GM21717 (cell line): ENCODE measurements around the gene SPATA20.
A peak's percentile ranks its signal among the peaks of the same experiment; 100 is the strongest.

Source experiments
- ATAC-seq: cut with Tn5 transposase; IDR thresholded peaks from one replicate; pipeline ENCODE4 v1.9.1; 2021; ENCODE audit warnings: mild to moderate bottlenecking, moderate library complexity; ENCODE audit not compliant: unreplicated experiment

Gene SPATA20

DNA sequence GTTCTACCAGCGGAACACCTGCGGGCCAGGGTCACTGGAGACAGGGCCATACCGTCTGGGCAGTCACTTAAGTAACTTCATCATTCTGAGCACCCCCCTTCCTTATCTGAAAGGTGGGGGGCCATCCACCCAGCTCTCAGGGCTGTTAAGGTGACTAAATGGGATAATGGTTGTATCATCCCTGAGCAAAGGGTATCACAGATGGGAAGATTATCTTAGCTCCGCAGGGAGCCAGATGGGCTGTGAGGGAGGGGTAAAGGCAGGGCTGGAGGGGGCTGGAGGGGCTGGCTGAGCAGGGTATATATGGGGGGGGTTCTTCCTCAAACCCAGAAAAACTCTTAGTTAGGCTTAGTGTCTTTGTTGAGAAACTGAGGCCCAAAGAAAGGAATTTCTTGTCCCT is 10.7 kb downstream of the SPATA20 start:
- no peak for ATAC-seq

GRCh38 chr17:50558091-50558490 is 11.1 kb downstream of the SPATA20 start:
- ATAC-seq, result no peak

GRCh38 chr17:50558581-50558940 is 11.6 kb downstream of the SPATA20 start:
- ATAC-seq, result no peak

DNA sequence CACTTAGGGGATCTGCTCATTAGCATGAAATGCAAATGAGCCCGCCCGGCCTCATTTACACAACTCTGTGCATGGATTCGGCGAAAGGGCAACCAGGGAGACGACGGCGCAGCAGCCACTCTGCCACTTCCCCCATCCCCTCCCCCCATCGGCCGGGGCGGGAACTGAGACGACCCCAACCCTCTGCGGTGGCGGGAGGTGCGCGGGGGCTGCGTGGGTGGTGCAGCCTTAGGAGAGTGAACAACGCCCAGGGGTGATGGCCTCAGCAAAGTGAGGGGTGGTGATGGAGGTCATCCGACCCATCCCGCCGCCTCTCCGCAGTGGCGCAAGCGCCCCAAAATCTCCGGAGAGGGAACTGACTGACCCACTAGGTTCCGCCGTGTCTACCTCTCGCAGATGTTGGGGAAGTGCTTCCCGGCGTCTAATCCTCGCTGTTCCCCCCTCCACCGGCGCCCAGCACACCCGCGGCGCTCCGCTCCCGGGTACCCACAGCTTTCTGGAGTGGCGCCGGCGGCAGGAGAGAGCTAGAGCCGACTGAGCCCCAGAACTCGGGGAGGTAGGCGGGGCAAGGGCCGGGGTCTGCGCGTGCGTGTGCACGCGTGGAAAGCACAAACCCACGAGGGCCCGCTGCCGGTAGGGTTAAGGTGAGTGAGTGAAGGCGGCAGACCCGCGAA is 12.1 kb downstream of the SPATA20 start:
- ATAC-seq, result no peak

DNA sequence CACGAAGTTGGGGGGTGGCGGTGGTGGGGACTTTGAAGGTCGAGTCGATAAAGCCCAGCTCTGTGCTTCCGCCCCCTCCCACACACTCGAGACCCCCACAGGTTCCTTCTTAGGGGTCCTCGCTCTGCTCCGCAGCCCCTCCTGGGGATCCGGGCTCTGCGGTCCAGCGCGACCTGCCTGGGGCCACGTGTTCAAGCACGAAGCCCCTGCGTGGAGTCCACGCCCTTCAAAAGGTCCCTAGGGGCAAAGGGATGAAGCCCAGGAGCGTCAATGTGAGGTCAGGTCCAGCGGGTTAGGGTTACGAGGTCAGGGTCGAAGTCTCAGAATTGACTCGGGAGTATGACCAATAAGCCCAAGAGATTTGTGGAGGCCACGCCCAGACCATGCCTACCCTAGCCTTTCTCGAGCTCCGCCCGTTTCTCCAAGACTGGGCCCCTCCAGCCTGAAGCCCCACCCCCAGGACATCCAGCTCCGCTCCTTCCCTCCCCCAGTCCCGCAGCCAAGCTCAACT is 12.8 kb downstream of the SPATA20 start:
- ATAC-seq, result no peak

- peak; percentile 81 for ATAC-seq
Measured at GRCh38 chr17:50560185-50560824, 13.3 kb downstream of the SPATA20 start, which contains the start of gene CACNA1G. Gene CACNA1G, plus strand, starts transcription at chr17:50560715. Its CDS starts 745 bp downstream, at chr17:50561460.

DNA sequence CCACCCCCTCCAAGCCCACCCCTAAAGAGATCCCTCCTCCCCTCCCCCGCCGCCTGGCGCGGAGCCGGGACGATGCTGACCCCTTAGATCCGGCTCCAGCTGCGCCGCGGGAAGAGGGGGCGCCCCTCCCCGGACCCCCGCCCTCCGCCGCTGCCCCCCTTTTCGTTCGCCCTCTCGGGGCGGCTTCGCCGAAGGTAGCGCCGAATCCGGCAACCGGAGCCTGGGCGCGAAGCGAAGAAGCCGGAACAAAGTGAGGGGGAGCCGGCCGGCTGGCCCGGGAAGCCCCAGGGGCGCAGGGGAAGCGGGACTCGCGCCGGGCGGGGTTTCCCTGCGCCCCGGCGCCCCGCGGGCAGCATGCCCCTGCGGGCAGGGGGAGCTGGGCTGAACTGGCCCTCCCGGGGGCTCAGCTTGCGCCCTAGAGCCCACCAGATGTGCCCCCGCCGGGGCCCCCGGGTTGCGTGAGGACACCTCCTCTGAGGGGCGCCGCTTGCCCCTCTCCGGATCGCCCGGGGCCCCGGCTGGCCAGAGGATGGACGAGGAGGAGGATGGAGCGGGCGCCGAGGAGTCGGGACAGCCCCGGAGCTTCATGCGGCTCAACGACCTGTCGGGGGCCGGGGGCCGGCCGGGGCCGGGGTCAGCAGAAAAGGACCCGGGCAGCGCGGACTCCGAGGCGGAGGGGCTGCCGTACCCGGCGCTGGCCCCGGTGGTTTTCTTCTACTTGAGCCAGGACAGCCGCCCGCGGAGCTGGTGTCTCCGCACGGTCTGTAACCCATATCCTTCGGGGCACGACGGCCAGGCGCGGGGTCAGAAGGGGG is 14.2 kb downstream of the SPATA20 start:
- ATAC-seq, result peak; percentile 19

GRCh38 chr17:50561746-50562141 is 14.8 kb downstream of the SPATA20 start:
- no peak for ATAC-seq

GRCh38 chr17:50562242-50563091 is 15.5 kb downstream of the SPATA20 start:
- ATAC-seq, result no peak

- no peak for ATAC-seq
Measured at GRCh38 chr17:50563092-50563511, 16.1 kb downstream of the SPATA20 start.

DNA sequence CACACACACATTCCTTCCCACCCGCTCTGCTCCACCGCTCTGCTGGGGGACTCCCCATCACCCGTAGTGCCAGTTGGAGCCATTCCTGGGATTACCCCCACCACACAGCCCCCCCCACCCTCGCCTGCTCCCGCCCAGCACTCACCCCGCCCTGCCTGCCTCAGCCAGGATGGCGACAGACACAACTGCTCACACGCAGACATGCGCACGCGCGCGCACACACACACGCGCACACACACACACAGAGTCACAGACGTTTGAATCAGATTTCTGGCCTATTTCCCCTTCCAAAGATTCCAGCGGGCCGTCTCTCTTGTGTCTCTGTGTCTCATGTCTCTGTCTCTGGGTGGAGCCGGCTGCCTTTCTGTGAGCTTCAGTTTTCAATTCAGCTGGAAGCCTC is 17.9 kb downstream of the SPATA20 start:
- no peak for ATAC-seq

DNA sequence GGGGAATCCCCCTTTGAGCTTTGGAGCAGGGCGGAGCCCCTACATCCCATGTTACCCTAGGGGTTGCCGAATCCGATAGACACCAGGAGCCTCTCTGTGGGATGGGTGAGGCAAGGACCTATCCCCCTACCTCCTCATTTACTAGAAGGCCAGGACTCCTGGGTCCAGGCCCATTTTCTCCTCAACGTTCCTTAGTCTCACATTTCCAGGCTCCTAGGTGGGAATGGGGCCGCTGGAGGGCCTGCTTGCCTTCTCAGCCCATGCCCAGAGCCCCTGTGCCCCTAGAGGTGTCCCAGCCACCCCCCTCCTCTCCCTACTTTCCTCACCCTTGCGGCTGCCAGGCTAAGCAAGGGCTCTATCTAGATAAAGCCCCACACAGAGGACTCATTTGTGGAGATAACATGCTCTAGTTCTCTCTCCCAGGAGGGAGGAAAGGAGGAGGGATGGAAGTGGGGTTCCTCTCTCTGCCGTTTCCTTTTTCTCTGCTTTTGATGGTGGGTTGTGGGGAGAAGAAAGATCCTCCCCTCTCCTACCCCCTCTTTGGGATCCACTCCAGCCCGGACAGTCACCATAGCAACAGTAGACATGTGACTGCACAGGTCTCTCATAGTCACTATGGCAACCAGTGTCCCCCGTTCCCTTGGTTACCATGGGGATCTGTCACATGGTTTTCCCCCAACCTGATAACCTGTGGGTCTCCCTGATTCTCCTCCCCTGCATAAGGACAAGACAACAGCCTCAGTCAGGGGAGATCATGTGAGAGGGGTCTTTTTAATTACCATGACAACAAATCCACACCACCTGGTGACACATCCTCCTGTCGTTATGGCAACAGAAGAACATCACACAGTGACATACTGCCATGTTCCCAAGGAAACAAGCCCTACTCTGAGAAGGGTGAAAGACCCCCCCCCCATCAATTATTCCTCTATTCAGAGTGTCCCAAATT is 18.7 kb downstream of the SPATA20 start:
- ATAC-seq, result no peak

- no peak for ATAC-seq
Measured at GRCh38 chr17:50566886-50567285, 19.9 kb downstream of the SPATA20 start.

- ATAC-seq, result no peak
Measured at GRCh38 chr17:50568659-50569058, 21.7 kb downstream of the SPATA20 start.

GRCh38 chr17:50569592-50569991 is 22.6 kb downstream of the SPATA20 start:
- no peak for ATAC-seq

GRCh38 chr17:50570032-50570431 is 23.1 kb downstream of the SPATA20 start:
- ATAC-seq, result no peak

DNA sequence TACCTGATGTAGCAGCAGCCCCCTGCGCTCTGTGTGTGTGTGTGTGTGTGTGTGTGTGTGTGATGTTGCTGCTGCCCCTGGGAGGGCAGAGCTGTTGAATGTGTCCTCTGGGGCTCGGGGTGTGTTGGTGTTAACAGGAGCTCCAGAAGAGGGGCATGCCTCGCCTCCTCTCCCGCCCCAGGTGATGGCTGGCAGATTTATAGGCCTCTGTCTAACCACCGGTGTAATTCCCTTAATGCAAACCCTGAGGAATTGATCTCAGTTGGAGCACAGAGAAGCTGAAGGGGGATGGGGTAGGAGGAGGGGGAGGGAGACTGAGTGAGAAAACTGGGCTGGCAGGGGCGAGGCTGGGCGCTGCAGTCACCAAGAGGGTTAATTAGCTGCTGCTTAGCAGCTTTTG is 23.6 kb downstream of the SPATA20 start:
- ATAC-seq, result no peak

- ATAC-seq, result no peak
Measured at GRCh38 chr17:50571681-50572080, 24.7 kb downstream of the SPATA20 start.

DNA sequence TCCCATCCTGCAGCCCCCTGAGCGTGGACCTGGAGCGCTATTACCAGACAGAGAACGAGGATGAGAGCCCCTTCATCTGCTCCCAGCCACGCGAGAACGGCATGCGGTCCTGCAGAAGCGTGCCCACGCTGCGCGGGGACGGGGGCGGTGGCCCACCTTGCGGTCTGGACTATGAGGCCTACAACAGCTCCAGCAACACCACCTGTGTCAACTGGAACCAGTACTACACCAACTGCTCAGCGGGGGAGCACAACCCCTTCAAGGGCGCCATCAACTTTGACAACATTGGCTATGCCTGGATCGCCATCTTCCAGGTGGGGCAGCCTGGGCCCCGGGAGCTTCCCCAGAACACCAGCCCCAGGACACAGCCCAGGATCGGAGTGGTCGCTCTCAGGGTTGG is 25.6 kb downstream of the SPATA20 start:
- ATAC-seq, result no peak
